Measurements from ENCODE around the gene DNAH10. TPM values are rescaled to one million over a fixed set of nuclear protein-coding genes. Genes with fewer than 3 reads are reported as not detected.
A peak's percentile ranks its signal among the peaks of the same experiment; 100 is the strongest.

The DNAH10 gene
- total RNA-seq (under 1 TPM in 5 of 6 donors, not detected in 1; 0.08 to 0.59 (median 0.14) TPM), polyA plus RNA-seq (under 1 TPM; 0.02 to 0.04 TPM)

DNA sequence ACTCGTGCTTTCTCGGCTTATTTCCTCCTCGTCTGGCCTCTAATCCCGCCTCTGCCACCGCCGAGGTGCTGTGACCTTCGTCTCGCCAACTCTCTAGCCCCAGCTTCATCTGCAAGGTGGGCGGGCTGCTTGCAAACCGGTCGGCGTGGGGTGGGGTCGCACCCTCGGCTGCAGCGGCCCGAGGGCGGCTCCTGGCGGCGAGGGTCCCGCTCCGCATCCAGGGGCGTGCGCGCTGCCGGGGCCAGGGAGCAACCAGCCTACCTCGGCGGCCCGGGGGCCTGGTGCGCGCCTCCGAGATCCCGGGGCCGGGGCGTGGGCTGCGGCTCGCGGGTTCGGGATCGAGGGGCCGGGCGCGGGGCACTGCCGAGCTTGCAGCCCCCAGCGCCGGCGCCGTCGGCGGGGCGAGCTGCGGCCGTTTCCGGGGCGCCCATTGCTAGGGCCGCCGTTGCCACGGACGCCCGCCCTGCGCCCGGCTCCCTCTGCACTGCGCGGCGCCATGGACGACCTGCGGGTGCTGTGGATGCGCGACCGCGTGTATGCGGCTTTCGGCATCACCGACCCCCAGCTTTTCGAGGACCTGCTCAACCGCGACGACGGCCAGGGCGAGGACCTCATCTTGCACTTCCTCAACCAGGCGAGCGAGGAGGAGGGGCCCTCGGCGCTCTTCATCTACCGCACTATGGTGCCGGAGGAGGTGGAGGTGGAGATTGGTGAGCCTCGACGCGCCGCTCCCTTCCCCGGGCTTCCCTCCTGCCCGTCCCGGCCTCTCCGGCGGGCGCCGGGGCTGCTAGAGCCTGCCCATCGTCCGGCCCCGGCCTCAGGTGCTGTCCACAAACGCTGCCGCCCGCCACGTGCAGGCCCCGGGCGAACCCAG is at the start of gene DNAH10:
Gene DNAH10 (plus strand): TSS at position 461 of the 874 bp plus-strand sequence. CDS start 36 bp downstream, at position 497.
- intact Hi-C loops (cut with DNase I) = no loop called here
- H3K27me3 ChIP-seq = no peaks in the 10 kb centered on the region
- FAIRE-seq (no peak), ATAC-seq (peak; percentile 43 to 76 (median 73)), DNase-seq (peak in 4 of 6 donors; percentile 11 to 74 (median 46))
- no peaks in the 10 kb centered on the region for H3K9me3 ChIP-seq
- peak within 1 kb of the TSS; percentile 10 to 51 (median 19) for H3K4me3 ChIP-seq
- no peak within 1 kb of the TSS for H3K27ac ChIP-seq
- no peaks in the 10 kb centered on the region for H3K4me1 ChIP-seq
- TF ChIP-seq, protein P1, sequence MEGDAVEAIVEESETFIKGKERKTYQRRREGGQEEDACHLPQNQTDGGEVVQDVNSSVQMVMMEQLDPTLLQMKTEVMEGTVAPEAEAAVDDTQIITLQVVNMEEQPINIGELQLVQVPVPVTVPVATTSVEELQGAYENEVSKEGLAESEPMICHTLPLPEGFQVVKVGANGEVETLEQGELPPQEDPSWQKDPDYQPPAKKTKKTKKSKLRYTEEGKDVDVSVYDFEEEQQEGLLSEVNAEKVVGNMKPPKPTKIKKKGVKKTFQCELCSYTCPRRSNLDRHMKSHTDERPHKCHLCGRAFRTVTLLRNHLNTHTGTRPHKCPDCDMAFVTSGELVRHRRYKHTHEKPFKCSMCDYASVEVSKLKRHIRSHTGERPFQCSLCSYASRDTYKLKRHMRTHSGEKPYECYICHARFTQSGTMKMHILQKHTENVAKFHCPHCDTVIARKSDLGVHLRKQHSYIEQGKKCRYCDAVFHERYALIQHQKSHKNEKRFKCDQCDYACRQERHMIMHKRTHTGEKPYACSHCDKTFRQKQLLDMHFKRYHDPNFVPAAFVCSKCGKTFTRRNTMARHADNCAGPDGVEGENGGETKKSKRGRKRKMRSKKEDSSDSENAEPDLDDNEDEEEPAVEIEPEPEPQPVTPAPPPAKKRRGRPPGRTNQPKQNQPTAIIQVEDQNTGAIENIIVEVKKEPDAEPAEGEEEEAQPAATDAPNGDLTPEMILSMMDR (IDR thresholded peaks at IDR 0.05) = no peak
- 4 to 6% methylated on average over 73 to 105 of the region's 105 CpGs for WGBS, 2 donors
- H3K36me3 ChIP-seq = no peaks in the 10 kb centered on the region

DNA sequence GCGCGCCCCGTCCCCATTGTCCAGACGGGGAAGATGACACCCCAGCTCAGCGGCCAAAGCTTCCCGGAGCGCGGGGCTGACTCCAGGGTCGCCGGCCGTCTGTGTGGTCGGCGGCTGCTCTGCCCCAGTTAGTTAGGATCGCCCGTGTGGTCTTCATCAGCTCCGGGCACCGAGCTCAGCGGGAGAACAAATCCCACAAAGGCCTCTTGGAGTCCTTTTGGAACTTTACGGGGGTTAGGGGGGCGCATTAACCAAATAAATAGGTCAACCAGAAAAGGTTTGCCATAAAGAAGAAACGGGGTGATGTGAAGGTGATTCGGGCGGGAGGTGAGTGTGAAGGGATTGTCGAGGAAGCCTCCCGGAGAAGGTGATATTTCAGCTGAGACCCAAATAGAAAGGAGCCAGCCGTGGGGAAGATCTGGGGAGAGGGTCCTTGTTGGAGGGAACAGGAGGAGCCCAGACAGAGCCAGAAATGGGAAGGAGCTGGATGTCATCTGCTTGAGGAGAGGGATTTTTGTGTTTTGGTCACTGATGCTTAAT is 49.3 kb upstream of the DNAH10 start:
- DNase-seq (no peak), ATAC-seq (peak in 1 of 4 donors; percentile 5), FAIRE-seq (no peak)
- WGBS, 2 donors = 0 to 1% methylated on average over 26 of the region's 26 CpGs
- peak overlapping the region; percentile 81 to 100 (median 100) for H3K4me3 ChIP-seq
- no peaks in the 10 kb centered on the region for H3K36me3 ChIP-seq
- TF ChIP-seq, protein P1 (IDR thresholded peaks at IDR 0.05) = no peak
- H3K4me1 ChIP-seq = peaks cover 0 to 16% (median 9%) of the 10 kb centered on the region in 3 donors
- no peaks in the 10 kb centered on the region for H3K9me3 ChIP-seq
- no peaks in the 10 kb centered on the region for H3K27me3 ChIP-seq
- intact Hi-C loops (cut with DNase I) = no loop called here
- H3K27ac ChIP-seq = no peak overlapping the region

DNA sequence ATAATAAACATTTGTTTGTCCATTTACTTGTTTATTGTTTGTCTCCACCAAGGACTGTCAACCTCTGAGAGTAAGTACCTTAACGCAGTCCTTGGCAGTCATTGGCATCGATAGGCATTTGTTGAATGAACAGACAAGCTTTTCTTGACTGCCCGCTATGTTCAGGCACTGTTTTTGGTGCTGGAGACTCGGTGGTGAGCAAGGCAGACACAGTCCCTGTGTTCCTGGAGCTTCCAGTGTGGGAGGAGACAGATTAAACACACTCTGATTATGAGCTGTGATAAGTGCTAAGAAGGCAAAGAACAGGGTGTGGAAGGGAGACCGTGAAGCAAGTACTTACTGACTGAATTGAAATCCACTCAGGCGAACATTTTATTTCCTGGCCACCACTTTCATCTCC is 48.7 kb upstream of the DNAH10 start:
- Histone ChIP-seq H3K27ac (no peak overlapping the region), H3K4me3 (peak overlapping the region in 3 of 4 donors; percentile 81 to 100 (median 99))
- WGBS, 2 donors = 16 to 23% methylated on average over 6 of the region's 6 CpGs

GRCh38 chr12:123713823-123714585 is 48.1 kb upstream of the DNAH10 start:
- H3K27ac ChIP-seq = peak overlapping the region in 1 of 4 donors; percentile 17
- H3K4me1 ChIP-seq = peaks cover 0 to 16% (median 9%) of the 10 kb centered on the region in 3 donors
- no peaks in the 10 kb centered on the region for H3K36me3 ChIP-seq
- 36 to 41% methylated on average over 10 of the region's 10 CpGs for WGBS, 2 donors
- H3K4me3 ChIP-seq = peak overlapping the region in 1 of 4 donors; percentile 100
- ATAC-seq = peak; percentile 4 to 40 (median 18)
- intact Hi-C loops (cut with DNase I) = no loop called here
- no peaks in the 10 kb centered on the region for H3K9me3 ChIP-seq
- TF ChIP-seq, protein P1 (IDR thresholded peaks at IDR 0.05) = no peak
- no peaks in the 10 kb centered on the region for H3K27me3 ChIP-seq
- peak in 2 of 6 donors; percentile 9 to 19 for DNase-seq
- no peak for FAIRE-seq

More for the DNA sequence above, 48.7 kb upstream of the DNAH10 start:
- ATAC-seq = no peak
- FAIRE-seq = no peak
- peaks cover 0 to 16% (median 9%) of the 10 kb centered on the region in 3 donors for H3K4me1 ChIP-seq
- H3K27me3 ChIP-seq = no peaks in the 10 kb centered on the region
- H3K9me3 ChIP-seq = no peaks in the 10 kb centered on the region
- intact Hi-C loops (cut with DNase I) = no loop called here
- DNase-seq = no peak
- TF ChIP-seq, protein P1 (IDR thresholded peaks at IDR 0.05) = no peak
- H3K36me3 ChIP-seq = no peaks in the 10 kb centered on the region
